HG03442 (cell line): ENCODE data around the gene VEPH1.

Source experiments
- ATAC-seq: cut with Tn5 transposase; IDR thresholded peaks from one replicate; pipeline ENCODE4 v1.9.1; 2021; ENCODE audit warnings: mild to moderate bottlenecking, moderate library complexity; ENCODE audit not compliant: unreplicated experiment

VEPH1 gene

GRCh38 chr3:157502916-157503595 is at the start of gene VEPH1:
VEPH1 (minus strand) TSS chr3:157503416; CDS start chr3:157495349, 8,067 bp downstream.
- no peak for ATAC-seq

GRCh38 chr3:157551961-157552360 is 48.7 kb upstream of the VEPH1 start:
- peak; percentile 82 for ATAC-seq

GRCh38 chr3:157549498-157549897 is 46.3 kb upstream of the VEPH1 start:
- ATAC-seq, result no peak

DNA sequence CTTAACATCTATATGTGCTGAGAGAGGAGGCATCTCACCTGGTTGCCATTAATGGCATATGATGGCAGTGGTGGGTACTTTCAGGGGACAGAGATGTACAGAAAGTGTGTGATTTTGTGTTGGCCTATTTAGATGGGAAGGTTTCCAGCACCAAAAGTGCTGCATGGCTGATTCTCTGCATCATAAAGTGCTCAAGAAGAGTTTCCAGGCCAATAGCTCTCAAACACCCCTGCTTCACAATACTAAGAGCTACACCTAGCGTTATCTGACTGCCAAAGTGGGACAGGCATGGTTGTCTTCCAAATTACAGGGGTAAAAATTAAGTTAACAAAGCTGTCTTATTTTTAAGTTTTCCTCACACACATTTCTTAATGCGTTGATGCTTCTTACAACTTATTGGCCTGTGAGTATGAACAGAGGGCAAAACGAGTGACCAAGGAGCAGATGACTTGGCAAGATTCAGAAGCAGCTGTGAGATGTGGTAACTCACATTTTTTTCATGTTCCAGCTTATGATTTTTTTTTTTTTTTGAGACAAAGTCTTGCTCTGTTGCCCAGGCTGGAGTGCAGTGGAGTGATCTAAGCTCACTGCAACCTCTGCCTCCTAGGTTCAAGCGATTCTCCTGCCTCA is 41.4 kb upstream of the VEPH1 start:
- ATAC-seq, result no peak

GRCh38 chr3:157543501-157544035 is 40.4 kb upstream of the VEPH1 start:
- no peak for ATAC-seq

DNA sequence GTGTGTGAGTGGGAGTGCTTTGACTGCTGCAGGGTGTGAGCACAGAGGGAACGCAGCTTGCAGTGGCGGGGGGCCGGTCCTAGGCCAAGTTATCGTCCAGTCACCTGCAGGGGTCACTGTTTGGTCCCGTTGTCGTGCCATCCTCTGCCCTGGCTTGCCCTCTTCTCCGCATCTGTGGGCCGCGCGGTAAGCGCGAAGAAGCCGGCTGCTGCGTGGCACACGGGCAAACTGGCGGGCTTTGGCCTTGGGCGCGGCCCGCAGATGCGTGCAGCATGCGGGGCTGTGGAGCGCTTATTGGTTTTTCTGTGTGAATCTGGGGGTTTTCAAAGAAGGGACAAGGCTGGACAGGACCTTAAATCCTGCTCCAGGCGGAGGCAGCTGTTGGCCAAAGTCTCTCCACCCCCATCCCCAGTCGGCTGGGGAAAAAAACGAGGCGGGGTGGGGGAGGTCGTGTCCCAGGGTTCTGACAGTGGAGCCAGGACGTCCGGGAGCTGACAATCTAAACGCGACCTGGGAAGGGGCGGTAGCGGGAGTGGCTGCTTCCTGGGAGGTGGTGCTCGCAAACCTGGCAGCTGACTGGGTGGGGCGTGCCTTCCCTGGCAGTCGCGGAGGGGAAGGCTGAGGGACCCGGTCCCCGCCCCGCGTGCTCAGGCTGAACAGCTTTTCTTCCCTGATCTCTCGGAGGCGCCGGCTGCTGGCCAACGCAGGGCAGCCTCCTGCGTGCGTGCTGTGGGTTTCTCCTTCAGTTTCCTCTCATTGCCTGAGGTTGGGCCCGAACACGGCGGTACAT is 39.7 kb upstream of the VEPH1 start:
- ATAC-seq, result no peak

GRCh38 chr3:157541506-157542236 is 38.5 kb upstream of the VEPH1 start:
- ATAC-seq, result no peak

DNA sequence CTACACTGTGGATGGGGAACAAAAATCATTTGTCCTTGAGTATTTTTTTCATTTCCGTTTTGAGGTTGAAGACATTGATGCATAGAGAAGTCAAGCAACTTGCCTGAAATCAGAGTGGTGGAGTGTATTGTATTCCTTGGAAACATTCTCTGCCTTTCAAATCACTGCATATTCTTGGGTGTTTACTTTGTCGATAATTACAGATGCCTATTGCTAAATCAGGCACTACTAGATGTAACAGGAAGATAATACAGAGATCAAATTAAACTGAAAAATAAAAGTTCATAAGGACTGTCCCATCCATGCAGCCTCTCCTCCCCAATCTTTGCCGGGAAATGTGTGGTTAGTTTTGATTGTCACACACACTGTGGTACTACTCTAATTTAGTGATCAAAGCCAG is 37.4 kb upstream of the VEPH1 start:
- no peak for ATAC-seq

GRCh38 chr3:157535667-157536066 is 32.5 kb upstream of the VEPH1 start:
- no peak for ATAC-seq

GRCh38 chr3:157534725-157535161 is 31.5 kb upstream of the VEPH1 start:
- ATAC-seq, result no peak

GRCh38 chr3:157533298-157534070 is 30.3 kb upstream of the VEPH1 start:
- ATAC-seq, result no peak

GRCh38 chr3:157532529-157533297 is 29.5 kb upstream of the VEPH1 start:
- peak; percentile 91 for ATAC-seq

- no peak for ATAC-seq
These were observed 28.6 kb upstream of the VEPH1 start for GRCh38 chr3:157531771-157532170.

- no peak for ATAC-seq
These were observed 28.1 kb upstream of the VEPH1 start for GRCh38 chr3:157531301-157531660.

DNA sequence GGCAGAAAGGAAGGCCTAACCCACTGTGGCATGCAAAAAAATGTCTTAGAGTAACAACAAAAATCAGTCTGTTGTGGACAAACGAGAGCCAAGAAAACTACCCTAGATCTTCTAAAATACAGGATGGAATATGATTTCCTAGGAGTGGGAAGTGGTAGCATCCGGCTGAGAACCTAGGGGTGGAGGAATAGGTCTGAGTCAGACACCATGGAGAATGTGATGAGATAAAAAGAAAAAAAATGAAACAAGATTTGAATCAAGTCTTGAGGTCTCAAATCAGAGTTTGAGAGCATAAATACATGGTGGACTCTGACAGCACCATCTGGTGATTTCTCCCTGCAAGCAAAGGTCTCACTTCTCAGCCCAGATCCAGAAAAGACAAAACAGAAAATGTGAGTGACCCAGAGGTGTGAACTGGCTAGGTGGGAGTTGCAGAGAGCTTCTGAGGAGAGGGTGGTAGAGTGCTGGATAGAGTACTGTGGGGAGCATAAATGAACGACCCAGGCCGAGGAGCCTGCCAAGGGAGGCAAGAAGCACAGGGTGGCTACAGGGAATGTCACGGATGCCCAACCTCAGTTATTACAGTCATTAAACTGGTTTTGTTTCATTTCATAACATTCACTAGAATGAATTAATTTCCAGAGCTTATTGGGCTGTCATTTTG is 27.6 kb upstream of the VEPH1 start:
- no peak for ATAC-seq

DNA sequence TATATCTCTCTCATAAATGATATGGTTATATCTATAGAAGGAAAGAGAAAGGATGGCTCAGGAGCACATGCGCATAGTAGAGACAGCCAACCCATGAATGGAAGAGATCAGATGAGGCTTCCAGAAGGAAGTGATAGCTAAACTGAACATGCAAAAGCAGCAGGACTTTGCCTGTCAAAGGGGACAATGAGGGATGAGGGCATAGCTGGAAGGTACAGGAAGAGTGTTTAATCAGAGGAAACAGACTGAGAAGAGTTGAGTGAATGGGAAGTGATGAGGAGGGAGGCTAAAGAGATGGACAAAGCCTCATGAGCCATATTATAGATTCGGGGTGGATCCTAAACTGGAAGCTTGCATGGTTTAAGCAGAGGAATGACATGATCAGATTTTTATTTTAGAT is 26.5 kb upstream of the VEPH1 start:
- no peak for ATAC-seq

DNA sequence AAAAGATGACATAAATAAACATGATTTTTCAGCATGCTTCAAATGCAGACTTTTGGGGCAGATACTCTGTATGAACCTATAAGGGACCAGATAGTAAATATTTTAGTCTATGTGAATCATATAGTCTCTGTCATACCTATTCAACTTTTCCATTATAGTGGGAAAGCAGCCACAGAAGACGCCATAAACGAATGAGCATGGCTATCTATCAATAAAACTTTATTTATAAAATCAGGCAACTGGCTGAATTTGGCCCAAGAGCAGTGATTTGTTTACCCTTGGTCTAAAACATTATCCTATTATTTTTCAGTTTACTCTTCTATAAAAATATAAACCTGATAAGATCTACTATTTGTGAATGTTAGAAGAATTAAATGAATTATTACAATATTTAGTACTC is 25.9 kb upstream of the VEPH1 start:
- ATAC-seq, result no peak

- no peak for ATAC-seq
These were observed 24.1 kb upstream of the VEPH1 start for GRCh38 chr3:157527131-157527881.
